ENCODE data around the gene CEP57. TPM values are rescaled to one million over a fixed set of nuclear protein-coding genes. Genes with fewer than 3 reads are reported as not detected.

The CEP57 gene
- total RNA-seq, 1 donor from 2014 or later = 53.7 TPM

GRCh38 chr11:95833378-95833777, 43.1 kb downstream of the CEP57 start:
- ChIA-PET CTCF (interaction anchor here (1.1 to 2.4 kb wide), 3 partner anchors 16 to 593 kb away, joined by 3 to 13 read pairs (median 5); no protein-coding TSS in a partner anchor), POLR2A (interaction anchor here (0.9 kb wide), 1 partner anchor 556 kb away, joined by 4 read pairs; the partner anchor contains the start of genes CCDC82 and JRKL)
- Mint-ChIP-seq H3K4me3 (no peak overlapping the region), H3K9me3 (no peaks in the 10 kb centered on the region), H3K4me1 (peaks cover 2% of the 10 kb centered on the region), H3K27me3 (no peaks in the 10 kb centered on the region), H3K36me3 (ENCODE audit: low read depth) (peaks cover 66% of the 10 kb centered on the region), H3K27ac (no peak overlapping the region)
- DNase-seq = no peak
- intact Hi-C loops (cut with micrococcal nuclease) = no loop called here
- no peak for ATAC-seq (ENCODE audit: low read depth)
- no peak for TF ChIP-seq CTCF (IDR thresholded peaks at IDR 0.05)

GRCh38 chr11:95835351-95835750, 45.1 kb downstream of the CEP57 start:
- POLR2A ChIA-PET = no interaction called here
- CTCF ChIA-PET = interaction anchor here (1.0 to 3.8 kb wide), 15 partner anchors 9 to 683 kb away, joined by 3 to 72 read pairs (median 4); partner anchors contain the start of genes CCDC82, JRKL and MAML2
- DNase-seq = no peak
- H3K4me1 Mint-ChIP-seq = peaks cover 2% of the 10 kb centered on the region
- no peak for TF ChIP-seq CTCF (IDR thresholded peaks at IDR 0.05)
- H3K4me3 Mint-ChIP-seq = no peak overlapping the region
- intact Hi-C loops (cut with micrococcal nuclease) = loop anchor here (5.0 kb wide), 2 partner anchors 407 to 683 kb away; no protein-coding TSS in a partner anchor
- ATAC-seq (ENCODE audit: low read depth) = no peak
- H3K9me3 Mint-ChIP-seq = no peaks in the 10 kb centered on the region
- peaks cover 70% of the 10 kb centered on the region for H3K36me3 Mint-ChIP-seq (ENCODE audit: low read depth)
- H3K27ac Mint-ChIP-seq = no peak overlapping the region
- no peaks in the 10 kb centered on the region for H3K27me3 Mint-ChIP-seq

- TF ChIP-seq CTCF (IDR thresholded peaks at IDR 0.05) = no peak
- Mint-ChIP-seq H3K9me3 (no peaks in the 10 kb centered on the region), H3K36me3 (ENCODE audit: low read depth) (peaks cover 67% of the 10 kb centered on the region), H3K4me1 (peaks cover 2% of the 10 kb centered on the region), H3K27me3 (no peaks in the 10 kb centered on the region), H3K4me3 (no peak overlapping the region), H3K27ac (no peak overlapping the region)
- ChIA-PET CTCF (interaction anchor here (0.6 to 3.8 kb wide), 20 partner anchors 8 to 684 kb away, joined by 3 to 72 read pairs (median 4); partner anchors contain the start of genes CCDC82, JRKL and MAML2), POLR2A (interaction anchor here (1.4 kb wide), 1 partner anchor 554 kb away, joined by 5 read pairs; the partner anchor contains the start of genes CCDC82 and JRKL)
- DNase-seq (no peak), ATAC-seq (ENCODE audit: low read depth) (peak; percentile 87)
- intact Hi-C loops (cut with micrococcal nuclease) = loop anchor here (1.0 to 5.0 kb wide), 5 partner anchors 406 to 684 kb away; partner anchors contain the start of gene MAML2
These were observed 45.6 kb downstream of the CEP57 start for GRCh38 chr11:95835768-95836488.

- intact Hi-C loops (cut with micrococcal nuclease) = no loop called here
- peaks cover 50% of the 10 kb centered on the region for H3K36me3 Mint-ChIP-seq (ENCODE audit: low read depth)
- CTCF ChIA-PET = interaction anchor here (0.7 to 2.9 kb wide), 2 partner anchors 16 to 549 kb away, joined by 3 to 9 read pairs; no protein-coding TSS in a partner anchor
These were observed 54.9 kb downstream of the CEP57 start for GRCh38 chr11:95845167-95845566.

More at GRCh38 chr11:95845167-95845566, 54.9 kb downstream of the CEP57 start:
- ATAC-seq (ENCODE audit: low read depth) (no peak), DNase-seq (no peak)
- POLR2A ChIA-PET = no interaction called here
- TF ChIP-seq CTCF (IDR thresholded peaks at IDR 0.05) = no peak
- H3K9me3 Mint-ChIP-seq = no peaks in the 10 kb centered on the region
- no peaks in the 10 kb centered on the region for H3K4me1 Mint-ChIP-seq
- H3K4me3 Mint-ChIP-seq = no peak overlapping the region
- H3K27me3 Mint-ChIP-seq = no peaks in the 10 kb centered on the region
- H3K27ac Mint-ChIP-seq = no peak overlapping the region
